A549 treated with AZD9567 at 1 μM for 4 hours (cell line): ENCODE measurements around the gene AQP3. TPM values are rescaled to one million over a fixed set of nuclear protein-coding genes. Genes with fewer than 3 reads are reported as not detected.

Experiments
- total RNA-seq: library from RNA; stranded (reverse); fragments of 200-300 nt; extraction: Qiagen RNA extraction; gene quantifications from 5 replicates; pipeline ENCODE4 v1.2.3, GENCODE V29; 2022; ENCODE audit not compliant: insufficient read depth

The AQP3 gene
- 8.1 to 19.4 TPM (median 17.0 TPM) in 5 replicates for total RNA-seq

DNA sequence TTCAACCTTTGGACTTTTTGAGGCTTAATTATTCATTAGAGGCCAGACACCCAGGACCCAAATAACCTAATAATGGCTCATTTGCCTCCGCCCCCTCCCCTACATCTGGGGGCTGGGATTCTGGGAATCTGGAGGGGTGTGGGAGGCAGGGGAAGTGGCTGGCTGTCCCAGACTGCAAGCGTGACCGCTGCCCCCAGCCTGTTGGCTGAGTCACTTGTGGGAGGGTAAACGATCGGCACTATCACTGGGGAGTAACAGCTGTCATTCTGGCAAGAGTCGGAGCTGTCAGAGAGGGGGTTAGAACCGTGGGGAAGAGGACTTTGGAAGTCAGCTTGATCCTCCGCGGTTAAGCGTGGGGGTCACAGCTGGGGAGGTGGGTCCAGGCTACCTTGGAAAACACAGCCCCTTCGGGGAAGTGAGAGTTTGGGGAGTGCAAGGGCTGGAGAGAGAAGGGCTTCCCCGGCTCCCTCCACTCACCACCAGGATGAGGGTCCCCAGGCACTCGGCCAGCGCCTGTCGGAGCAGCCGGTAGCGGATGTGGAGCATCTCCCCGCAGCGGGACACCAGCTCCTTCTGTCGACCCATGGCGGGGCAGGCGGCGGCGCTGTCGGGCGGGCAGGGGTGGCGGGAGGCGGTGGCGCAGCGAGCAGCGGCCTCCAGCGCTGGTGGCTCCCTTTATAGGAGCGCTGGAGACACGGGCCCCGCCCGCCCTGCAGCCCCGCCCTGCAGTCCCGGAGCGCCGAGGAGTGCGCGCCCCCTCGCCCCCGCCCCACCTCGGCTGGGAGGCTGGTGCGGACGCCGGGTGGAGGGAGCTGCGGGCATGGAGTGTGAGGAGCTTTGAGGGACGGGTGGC, at the start of gene AQP3:
TSS of gene AQP3 (minus strand) at position 648 of the 853 bp plus-strand sequence. CDS start at position 585, 63 bp downstream.

DNA sequence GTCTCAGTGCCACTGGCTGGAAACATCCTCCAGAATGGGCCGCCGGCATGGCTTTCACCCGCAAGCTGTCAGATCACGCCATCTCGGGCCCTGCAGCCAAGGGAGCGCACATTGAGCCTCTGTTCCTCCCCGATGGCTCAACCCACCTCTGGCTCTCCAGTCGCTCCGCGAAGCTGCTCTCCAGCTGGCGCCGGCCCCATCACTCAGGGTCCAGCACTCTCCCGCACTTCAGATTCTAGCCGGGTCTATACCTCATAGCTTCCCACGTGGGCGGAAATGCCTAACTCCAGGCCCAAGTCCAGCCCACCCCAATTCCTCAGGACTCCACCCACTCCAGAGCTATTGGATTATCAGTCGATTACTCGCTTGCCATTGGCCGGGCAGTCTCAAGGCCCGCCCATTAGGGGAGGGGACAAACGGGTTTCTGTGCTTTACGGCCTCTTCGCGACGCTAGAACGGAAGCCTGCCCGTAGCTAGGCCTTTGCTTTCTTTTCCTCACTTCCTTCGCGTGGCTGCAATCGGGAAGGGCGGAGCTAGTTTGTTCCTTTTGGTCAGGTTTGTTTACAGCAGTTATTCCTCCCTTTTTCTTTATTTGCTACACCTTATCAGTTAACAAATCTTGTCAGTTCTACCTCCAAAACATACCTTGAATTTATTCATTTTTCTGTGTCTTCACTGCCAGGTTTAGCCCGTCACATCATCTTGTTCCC, 26.4 kb upstream of the AQP3 start, which contains the start of gene NOL6:
TSS of gene NOL6 (minus strand) at position 282 of the 710 bp plus-strand sequence. CDS start at position 200, 82 bp downstream.

DNA sequence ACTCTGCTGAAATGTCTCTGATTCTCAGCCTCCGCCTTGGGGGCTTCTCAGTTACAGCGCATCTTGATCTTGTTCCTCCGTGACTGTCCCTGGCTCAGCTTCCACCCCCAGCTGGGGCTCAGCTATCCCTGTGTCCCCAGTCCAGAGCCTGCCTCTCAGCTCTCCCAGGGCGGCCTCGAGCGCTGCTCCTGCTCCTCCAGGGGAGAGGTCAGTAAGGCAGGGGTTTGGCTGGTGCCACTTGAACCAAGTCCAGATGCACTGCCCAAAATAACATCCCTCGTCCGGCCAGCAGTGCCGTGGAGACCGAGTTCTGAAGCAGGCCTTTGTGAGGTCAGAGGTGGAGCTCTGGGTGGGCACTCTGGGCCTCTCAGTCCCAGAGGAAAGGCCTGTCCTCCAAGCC, 45.0 kb downstream of the AQP3 start, which contains the start of gene AQP7:
TSS of gene AQP7 (minus strand) at position 198 of the 400 bp plus-strand sequence. CDS start 1,306 bp downstream, outside the sequence.

Other genes starting within 250 kb of the AQP3 start
- not detected in 5 replicates for gene SPINK4, start 207.4 kb downstream of the AQP3 start, total RNA-seq
- gene BAG1, start 182.9 kb downstream of the AQP3 start, total RNA-seq = 125 to 134 TPM (median 131 TPM) in 5 replicates
- 65.4 to 76.6 TPM (median 74.4 TPM) in 5 replicates for gene CHMP5, start 182.5 kb downstream of the AQP3 start, total RNA-seq
- gene NFX1, start 157.1 kb downstream of the AQP3 start, total RNA-seq = 28.5 to 40.8 TPM (median 29.2 TPM) in 5 replicates
- 0.37 to 0.56 TPM (median 0.43 TPM) in 4 of 5 replicates, not detected in the other for gene AQP7, start 45.0 kb downstream of the AQP3 start, total RNA-seq
- gene NOL6, start 26.3 kb upstream of the AQP3 start, total RNA-seq = 65.8 to 78.8 TPM (median 72.5 TPM) in 5 replicates
- 2.4 to 8.7 TPM (median 7.2 TPM) in 5 replicates for gene ANKRD18B, start 76.7 kb upstream of the AQP3 start, total RNA-seq